Pancreas (tissue), 10 donors: ENCODE data around the gene NMRK1. TPM values are rescaled to one million over a fixed set of nuclear protein-coding genes. Genes with fewer than 3 reads are reported as not detected.

Source experiments
- ATAC-seq, 4 donors: fragments of 200-7000 bp; cut with Tn5 transposase; one replicate each; pipeline versions ENCODE4 v1.8.0 to v1.9.1; 2020; ENCODE audit warnings: mild to moderate bottlenecking in 4 of 4, moderate library complexity in 4 of 4
- DNase-seq, 6 donors: peaks; one replicate each; pipeline ENCODE4 v3.0.0-alpha.2; 2020
- FAIRE-seq: peaks from 2 replicates; lab custom pipeline; 2012; peaks lifted over from hg19 to GRCh38; lab: Jason Lieb, UNC
- H3K27ac ChIP-seq, 4 donors: fragments of 200-600 bp; sonication (generic); 1 replicate in 3 of 4; 2 replicates in 1 of 4; pipeline versions ENCODE4 v1.5.0 to v1.8.0; 2020
- H3K27me3 ChIP-seq, 4 donors: fragments of 200-600 bp; one replicate each; pipeline ENCODE4 v1.8.0; 2021
- H3K36me3 ChIP-seq, 3 donors: fragments of 200-600 bp; sonication (generic) in 1 of 3; one replicate each; pipeline versions ENCODE4 v1.5.0 to v1.8.0; 2020 to 2021
- H3K4me1 ChIP-seq, 3 donors: fragments of 200-600 bp; one replicate each; pipeline ENCODE4 v1.8.0; 2021
- H3K4me3 ChIP-seq, 4 donors: fragments of 200-600 bp; sonication (generic) in 2 of 4; one replicate each; pipeline versions ENCODE4 v1.5.0 to v1.8.0; 2020 to 2021
- H3K9me3 ChIP-seq, 4 donors: fragments of 200-600 bp; one replicate each; pipeline ENCODE4 v1.8.0; 2021
- WGBS, 2 donors: extraction: QIAGEN DNeasy Blood & Tissue Kit; methylation state at CpG; one replicate each; pipeline ENCODE4 v1.1.7; 2013; 5-methylcytosine and 5-hydroxymethylcytosine counted together
- intact Hi-C, 3 donors: fragments of 100-400 bp; cut with DNase I; formaldehyde crosslinking; loops; one replicate each; pipeline versions ENCODE4 v1.11.1 to v1.14.2; 2022
- polyA plus RNA-seq, 2 donors: library from polyadenylated mRNA; stranded (reverse); fragments of 200-250 nt; gene quantifications; one replicate each; pipeline ENCODE4 v1.2.3, GENCODE V29; 2013
- total RNA-seq, 6 donors: library from RNA; stranded (reverse); fragmentation: NEBNext Ultra II Directional in 4 of 6; extraction: Animal tissue kit (Norgen Biotek cat#: 25700) in 4 of 6; gene quantifications; one replicate each; pipeline versions ENCODE4 v1.2.1 to v1.2.4, GENCODE V29; 2021 to 2023
- TF ChIP-seq, protein P1 (sequence below), 4 donors: fragments of 200-600 bp; sonication (generic) in 3 of 4; IDR thresholded peaks; one replicate each; pipeline versions ENCODE4 v1.5.0 to v1.8.0; 2021; ENCODE audit warnings: antibody characterized with exemption in 4 of 4
- donor health status: healthy with polysubstance abuse.
- donor health status: DM: no; HTN: no; CAD: no; lungs with moderate emphysema.
- donor health status: DM: no; HTN: no; CAD: no.
- donor health status: control.
- donor health status: control.
- donor health status: Bipolar disorder and iron deficiency.
- donor health status: DM: yes; HTN: yes; CAD: no.
- donor health status: DM: no; HTN: no; CAD: no.
- donor health status: DM: no; HTN: no; CAD: no.
- donor health status: DM: yes; HTN: yes; CAD: no.

NMRK1 gene
- total and polyA plus RNA-seq, 8 donors, result 16.8 to 76.1 (median 27.1) TPM

DNA sequence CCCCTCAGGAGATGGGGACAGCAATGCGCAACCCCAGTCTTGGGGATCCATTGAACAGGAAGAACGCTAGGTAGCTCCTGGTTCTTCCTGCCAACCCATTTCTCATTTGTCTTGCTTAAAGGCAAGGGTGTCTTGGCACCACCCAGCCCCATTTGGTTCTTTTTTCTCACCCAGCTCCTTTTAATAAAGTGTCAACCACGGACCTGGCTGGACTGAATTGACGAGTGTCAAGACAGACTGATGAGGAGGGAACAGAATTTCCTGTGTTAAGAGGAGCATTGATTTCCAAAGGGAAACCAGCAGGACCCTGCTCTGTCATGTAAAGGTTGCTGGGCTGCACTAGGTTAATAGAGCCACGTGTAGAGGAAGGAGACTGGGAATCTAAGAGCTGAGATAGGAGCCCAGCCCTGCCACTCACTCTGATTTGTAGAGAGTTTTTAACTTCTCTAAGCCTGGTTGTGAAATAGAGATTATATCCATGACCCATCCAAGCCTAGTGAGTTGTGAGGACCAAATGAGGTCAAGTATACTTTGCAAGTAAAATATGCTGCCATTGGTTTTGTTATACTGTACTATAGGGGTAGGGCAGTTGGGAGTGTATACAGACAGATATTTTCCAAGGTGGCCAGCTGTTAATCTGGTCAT, 34.1 kb upstream of the NMRK1 start:
- Histone ChIP-seq H3K27me3 (no peaks in the 10 kb centered on the region), H3K36me3 (peaks cover 0 to 6% (median 0%) of the 10 kb centered on the region in 3 donors), H3K4me1 (no peaks in the 10 kb centered on the region), H3K9me3 (no peaks in the 10 kb centered on the region), H3K27ac (no peak overlapping the region), H3K4me3 (no peak overlapping the region)
- WGBS, 2 donors, result 73 to 85% methylated on average over 5 of the region's 5 CpGs
- FAIRE-seq (no peak), DNase-seq (no peak), ATAC-seq (no peak)
- intact Hi-C loops, result no loop called here
- TF ChIP-seq, protein P1, sequence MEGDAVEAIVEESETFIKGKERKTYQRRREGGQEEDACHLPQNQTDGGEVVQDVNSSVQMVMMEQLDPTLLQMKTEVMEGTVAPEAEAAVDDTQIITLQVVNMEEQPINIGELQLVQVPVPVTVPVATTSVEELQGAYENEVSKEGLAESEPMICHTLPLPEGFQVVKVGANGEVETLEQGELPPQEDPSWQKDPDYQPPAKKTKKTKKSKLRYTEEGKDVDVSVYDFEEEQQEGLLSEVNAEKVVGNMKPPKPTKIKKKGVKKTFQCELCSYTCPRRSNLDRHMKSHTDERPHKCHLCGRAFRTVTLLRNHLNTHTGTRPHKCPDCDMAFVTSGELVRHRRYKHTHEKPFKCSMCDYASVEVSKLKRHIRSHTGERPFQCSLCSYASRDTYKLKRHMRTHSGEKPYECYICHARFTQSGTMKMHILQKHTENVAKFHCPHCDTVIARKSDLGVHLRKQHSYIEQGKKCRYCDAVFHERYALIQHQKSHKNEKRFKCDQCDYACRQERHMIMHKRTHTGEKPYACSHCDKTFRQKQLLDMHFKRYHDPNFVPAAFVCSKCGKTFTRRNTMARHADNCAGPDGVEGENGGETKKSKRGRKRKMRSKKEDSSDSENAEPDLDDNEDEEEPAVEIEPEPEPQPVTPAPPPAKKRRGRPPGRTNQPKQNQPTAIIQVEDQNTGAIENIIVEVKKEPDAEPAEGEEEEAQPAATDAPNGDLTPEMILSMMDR (IDR thresholded peaks at IDR 0.05), result no peak

DNA sequence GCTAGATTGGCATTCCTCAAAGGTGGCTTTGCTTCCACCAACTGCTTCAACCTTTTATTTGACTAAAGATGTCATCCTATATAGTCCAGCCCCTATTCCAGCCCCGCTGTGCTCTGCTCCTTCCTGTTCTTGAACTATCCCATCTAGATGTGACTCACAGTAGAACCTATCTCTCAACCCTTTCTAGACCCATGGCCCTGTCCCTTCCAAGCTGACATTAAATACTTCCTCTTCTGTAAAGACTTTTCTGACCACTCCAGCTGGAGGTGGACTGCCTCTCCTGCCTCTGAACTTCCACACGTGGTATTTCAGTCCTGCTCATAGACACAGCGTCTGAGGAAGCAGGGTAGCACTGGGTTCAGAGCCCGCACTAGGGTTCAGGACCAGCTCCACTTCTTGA, 32.7 kb upstream of the NMRK1 start:
- ATAC-seq (peak in 3 of 4 donors; percentile 22 to 29 (median 27)), DNase-seq (no peak), FAIRE-seq (no peak)
- Histone ChIP-seq H3K27me3 (no peaks in the 10 kb centered on the region), H3K4me1 (no peaks in the 10 kb centered on the region), H3K9me3 (no peaks in the 10 kb centered on the region), H3K4me3 (no peak overlapping the region), H3K27ac (no peak overlapping the region), H3K36me3 (peaks cover 0 to 6% (median 0%) of the 10 kb centered on the region in 3 donors)
- WGBS, 2 donors, result 91 to 94% methylated on average over 4 of the region's 4 CpGs
- TF ChIP-seq, protein P1 (IDR thresholded peaks at IDR 0.05), result no peak
- intact Hi-C loops, result no loop called here

DNA sequence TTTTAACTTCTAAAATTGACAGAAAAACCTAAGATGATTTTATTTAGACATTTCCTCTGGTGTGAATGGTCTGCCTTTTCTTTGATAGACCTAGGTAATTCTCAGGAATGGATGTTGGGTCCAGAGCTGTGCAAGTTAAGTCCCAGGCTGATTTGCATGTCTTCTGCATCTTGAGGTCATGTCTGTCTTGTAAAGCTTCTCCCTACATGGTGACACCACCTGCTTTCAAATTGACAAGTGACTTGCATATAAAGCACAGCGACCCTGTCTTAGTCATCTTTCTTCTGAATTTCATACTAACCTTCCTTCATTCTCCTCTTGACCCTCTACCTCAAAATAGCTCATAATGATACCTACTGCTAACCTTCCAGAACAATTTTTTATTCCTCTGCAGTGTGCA, 29.6 kb upstream of the NMRK1 start:
- Histone ChIP-seq H3K27me3 (no peaks in the 10 kb centered on the region), H3K4me3 (no peak overlapping the region), H3K4me1 (peaks cover 0 to 5% (median 0%) of the 10 kb centered on the region in 3 donors), H3K27ac (no peak overlapping the region), H3K9me3 (no peaks in the 10 kb centered on the region), H3K36me3 (peaks cover 0 to 6% (median 0%) of the 10 kb centered on the region in 3 donors)
- intact Hi-C loops, result no loop called here
- 92 to 93% methylated on average over 1 of the region's 1 CpG for whole genome bisulfite sequencing, 2 donors
- FAIRE-seq, result no peak
- no peak for DNase-seq
- TF ChIP-seq, protein P1 (IDR thresholded peaks at IDR 0.05), result no peak
- no peak for ATAC-seq

DNA sequence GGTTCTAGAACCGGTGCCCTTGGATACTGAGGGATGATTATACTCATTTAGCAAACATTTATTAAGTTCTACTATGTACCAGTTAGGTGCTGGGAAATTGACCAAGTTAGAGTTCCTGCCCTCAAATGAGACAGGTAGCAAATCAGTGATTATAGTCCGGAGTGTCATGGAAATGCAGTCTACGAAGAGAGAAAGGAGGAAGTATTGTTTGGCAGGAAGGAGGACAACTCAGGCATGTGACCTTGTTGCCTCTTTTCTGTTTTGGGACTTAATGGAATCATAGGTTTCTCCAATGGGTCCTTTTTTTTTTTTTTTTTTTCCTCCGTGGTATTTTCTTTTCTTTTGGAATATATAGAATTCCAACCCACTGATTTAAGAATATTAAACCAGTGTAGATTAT, 28.4 kb upstream of the NMRK1 start:
- peaks cover 0 to 6% (median 0%) of the 10 kb centered on the region in 3 donors for H3K4me1 ChIP-seq
- H3K27ac ChIP-seq, result no peak overlapping the region
- H3K27me3 ChIP-seq, result no peaks in the 10 kb centered on the region
- ATAC-seq (peak in 1 of 4 donors; percentile 31), DNase-seq (no peak), FAIRE-seq (no peak)
- H3K9me3 ChIP-seq, result no peaks in the 10 kb centered on the region
- H3K36me3 ChIP-seq, result peaks cover 0 to 6% (median 0%) of the 10 kb centered on the region in 3 donors
- TF ChIP-seq, protein P1 (IDR thresholded peaks at IDR 0.05), result no peak
- 77 to 79% methylated on average over 4 of the region's 4 CpGs for WGBS, 2 donors
- H3K4me3 ChIP-seq, result no peak overlapping the region
- intact Hi-C loops, result no loop called here

DNA sequence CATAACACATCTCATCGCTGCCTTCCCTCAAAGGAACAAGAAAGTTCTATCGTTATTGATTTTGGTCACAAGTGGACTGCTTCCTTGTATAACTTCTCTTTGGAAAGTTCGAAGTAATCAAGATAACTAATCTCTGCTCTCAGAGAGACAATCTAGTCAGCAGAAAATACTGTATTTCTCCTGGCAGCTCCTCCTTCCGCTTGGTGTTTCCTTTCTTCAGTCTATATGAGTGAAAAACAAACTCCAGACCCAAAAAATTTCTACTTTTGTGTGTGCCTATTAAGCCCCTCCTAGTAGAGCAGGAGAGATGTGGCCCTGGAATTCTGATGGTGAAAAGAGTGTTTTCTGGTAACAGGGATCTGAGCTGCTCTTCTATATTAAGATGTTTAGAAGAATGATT, 24.8 kb upstream of the NMRK1 start:
- Histone ChIP-seq H3K27ac (no peak overlapping the region), H3K27me3 (no peaks in the 10 kb centered on the region), H3K4me1 (peaks cover 0 to 12% (median 5%) of the 10 kb centered on the region in 3 donors), H3K36me3 (no peaks in the 10 kb centered on the region), H3K4me3 (no peak overlapping the region), H3K9me3 (no peaks in the 10 kb centered on the region)
- ATAC-seq (peak in 1 of 4 donors; percentile 40), DNase-seq (no peak), FAIRE-seq (no peak)
- WGBS, 2 donors, result 31 to 32% methylated on average over 4 of the region's 4 CpGs
- TF ChIP-seq, protein P1 (IDR thresholded peaks at IDR 0.05), result no peak
- intact Hi-C loops, result no loop called here
